K562 (cell line): Measurements from ENCODE around the gene URGCP. TPM values are rescaled to one million over a fixed set of nuclear protein-coding genes. Genes with fewer than 3 reads are reported as not detected.
A peak's percentile ranks its signal among the peaks of the same experiment; 100 is the strongest.

Source experiments
- ADNP ChIP-seq: fragments of 200-800 bp; sonication (Bioruptor generic); IDR thresholded peaks from 2 replicates; pipeline ENCODE4 v1.6.1; 2016; ENCODE audit warnings: missing genetic modification characterization, missing compliant biosample characterization
- ATF1 ChIP-seq, 2 experiments: fragments of 450-650 bp in 1 of 2; IDR thresholded peaks; 2 replicates each; pipeline ENCODE4 v1.6.1; 2016; ENCODE audit warnings: missing compliant biosample characterization in 1 of 2, missing genetic modification characterization in 1 of 2
- C11orf30 ChIP-seq: fragments of 450-650 bp; IDR thresholded peaks from 2 replicates; pipeline ENCODE4 v1.6.1; 2016; ENCODE audit warnings: low read depth, mild to moderate bottlenecking
- DACH1 ChIP-seq: fragments of 450-650 bp; IDR thresholded peaks from 2 replicates; pipeline ENCODE4 v1.6.1; 2018; ENCODE audit not compliant: partially characterized antibody
- ETV1 ChIP-seq: fragments of 450-650 bp; conservative IDR thresholded peaks from 2 replicates; pipeline ENCODE4 v1.6.1; 2016; ENCODE audit warnings: missing genetic modification characterization, control low read depth, low read depth, missing compliant biosample characterization
- FOSL1 ChIP-seq: fragments of 200-800 bp; sonication (Bioruptor generic); conservative IDR thresholded peaks from 2 replicates; pipeline ENCODE4 v1.6.1; 2016; ENCODE audit warnings: missing genetic modification characterization, missing compliant biosample characterization
- KLF13 ChIP-seq: fragments of 450-650 bp; IDR thresholded peaks from 2 replicates; pipeline ENCODE4 v1.6.1; 2016; ENCODE audit warnings: missing genetic modification characterization, low read depth, mild to moderate bottlenecking, missing compliant biosample characterization, moderate library complexity, borderline replicate concordance
- MAFG ChIP-seq: fragments of 450-650 bp; conservative IDR thresholded peaks from 2 replicates; pipeline ENCODE4 v1.6.1; 2016; ENCODE audit warnings: missing genetic modification characterization, missing compliant biosample characterization
- NFIC ChIP-seq: fragments of 450-650 bp; IDR thresholded peaks from 2 replicates; pipeline ENCODE4 v1.6.1; 2017; ENCODE audit warnings: mild to moderate bottlenecking, inconsistent platforms
- PHF20 ChIP-seq: fragments of 450-650 bp; IDR thresholded peaks from 2 replicates; pipeline ENCODE4 v1.6.1; 2018; ENCODE audit not compliant: partially characterized antibody
- PURB ChIP-seq: sonication (generic); formaldehyde crosslinking; IDR thresholded peaks from 2 replicates; pipeline ENCODE4 v1.9.0; 2021; ENCODE audit warnings: low read depth, mild to moderate bottlenecking, missing genetic modification reagents
- SMAD1 ChIP-seq: fragments of 150-350 bp; IDR thresholded peaks from 2 replicates; pipeline ENCODE4 v1.6.1; 2014; ENCODE audit warnings: low read length, low read depth; ENCODE audit not compliant: partially characterized antibody
- SMC3 ChIP-seq: conservative IDR thresholded peaks from 2 replicates; pipeline ENCODE4 v1.6.1; 2011; ENCODE audit warnings: low read depth, low read length, improper control_type of control experiment; ENCODE audit not compliant: insufficient read depth
- SP2 ChIP-seq: IDR thresholded peaks from 2 replicates; pipeline ENCODE4 v1.6.1; 2011; ENCODE audit warnings: mild to moderate bottlenecking, low read depth, low read length, moderate library complexity; ENCODE audit not compliant: poor library complexity, severe bottlenecking; ENCODE audit errors: extremely low read depth
- TAF7 ChIP-seq: fragments of 450-650 bp; IDR thresholded peaks from 2 replicates; pipeline ENCODE4 v1.6.1; 2016; ENCODE audit warnings: missing genetic modification characterization, missing compliant biosample characterization
- TCFL5 ChIP-seq: fragments of 250-450 bp; sonication (Bioruptor Pico); conservative IDR thresholded peaks from 2 replicates; pipeline ENCODE4 v1.6.1; 2021; ENCODE audit warnings: mild to moderate bottlenecking, moderate library complexity, matching md5 sums
- ZC3H4 ChIP-seq: sonication (generic); formaldehyde crosslinking; IDR thresholded peaks from 2 replicates; pipeline ENCODE4 v1.9.0; 2021; ENCODE audit warnings: missing genetic modification reagents, borderline replicate concordance
- ZFP36 ChIP-seq: fragments of 150-350 bp; IDR thresholded peaks from 2 replicates; pipeline ENCODE4 v1.6.1; 2018; ENCODE audit warnings: low read length, low read depth; ENCODE audit not compliant: partially characterized antibody
- ZNF445 ChIP-seq: fragments of 250-450 bp; sonication (Bioruptor Pico); IDR thresholded peaks from 2 replicates; pipeline ENCODE4 v1.4.0; 2020; ENCODE audit warnings: low read depth, mild to moderate bottlenecking, moderate library complexity
- ZNF561 ChIP-seq: fragments of 450-650 bp; formaldehyde crosslinking; conservative IDR thresholded peaks from 2 replicates; pipeline ENCODE4 v1.4.0; 2020; ENCODE audit warnings: mild to moderate bottlenecking, moderate library complexity
- ZNF75A ChIP-seq: fragments of 450-650 bp; formaldehyde crosslinking; IDR thresholded peaks from 2 replicates; pipeline ENCODE4 v1.4.0; 2020; ENCODE audit warnings: mild to moderate bottlenecking
- ZSCAN32 ChIP-seq: fragments of 450-650 bp; formaldehyde crosslinking; IDR thresholded peaks from 2 replicates; pipeline ENCODE4 v1.4.0; 2020; ENCODE audit warnings: mild to moderate bottlenecking, moderate library complexity
- polyA plus RNA-seq, 8 experiments: library from polyadenylated mRNA; depleted of rRNA in 4 of 8; stranded (reverse) in 5 of 8; unstranded in 3 of 8; fragments of >200 nt; fragmentation: Nextera tagmentation in 2 of 8; fragmentation: Illumina TruSeq in 1 of 8; extraction: Ambion mirVana in 2 of 8; extraction: Trizol in 1 of 8; gene quantifications; 2 replicates each; pipeline versions ENCODE4 v1.2.1 to v1.2.3, GENCODE V29; 2011 to 2014; ENCODE audit warnings: inconsistent platforms in 1 of 8, missing spikeins in 1 of 8
- total RNA-seq, 7 experiments: library from RNA; depleted of rRNA in 6 of 7; stranded (reverse); fragments of >200 nt in 6 of 7; fragmentation: Illumina TruSeq in 2 of 7; extraction: Trizol in 2 of 7; gene quantifications; 2 replicates each; pipeline versions ENCODE4 v1.2.1 to v1.2.3, GENCODE V29; 2011 to 2021; ENCODE audit warnings: low replicate concordance in 1 of 7
- TF ChIP-seq, protein P1 (sequence below): sonication (generic); formaldehyde crosslinking; IDR thresholded peaks from 2 replicates; pipeline ENCODE4 v1.8.0; 2022; ENCODE audit warnings: mild to moderate bottlenecking, missing genetic modification reagents
- TF ChIP-seq, protein P2 (sequence below): sonication (generic); formaldehyde crosslinking; IDR thresholded peaks from 2 replicates; pipeline ENCODE4 v1.9.0; 2022; ENCODE audit warnings: mild to moderate bottlenecking, missing genetic modification reagents

Gene URGCP
- total and polyA plus RNA-seq, 9 of the 15 experiments (the other 6 are each of a cell fraction or from before 2014, with no cell fraction given) = 1.7 to 25.8 (median 12.5) TPM

DNA sequence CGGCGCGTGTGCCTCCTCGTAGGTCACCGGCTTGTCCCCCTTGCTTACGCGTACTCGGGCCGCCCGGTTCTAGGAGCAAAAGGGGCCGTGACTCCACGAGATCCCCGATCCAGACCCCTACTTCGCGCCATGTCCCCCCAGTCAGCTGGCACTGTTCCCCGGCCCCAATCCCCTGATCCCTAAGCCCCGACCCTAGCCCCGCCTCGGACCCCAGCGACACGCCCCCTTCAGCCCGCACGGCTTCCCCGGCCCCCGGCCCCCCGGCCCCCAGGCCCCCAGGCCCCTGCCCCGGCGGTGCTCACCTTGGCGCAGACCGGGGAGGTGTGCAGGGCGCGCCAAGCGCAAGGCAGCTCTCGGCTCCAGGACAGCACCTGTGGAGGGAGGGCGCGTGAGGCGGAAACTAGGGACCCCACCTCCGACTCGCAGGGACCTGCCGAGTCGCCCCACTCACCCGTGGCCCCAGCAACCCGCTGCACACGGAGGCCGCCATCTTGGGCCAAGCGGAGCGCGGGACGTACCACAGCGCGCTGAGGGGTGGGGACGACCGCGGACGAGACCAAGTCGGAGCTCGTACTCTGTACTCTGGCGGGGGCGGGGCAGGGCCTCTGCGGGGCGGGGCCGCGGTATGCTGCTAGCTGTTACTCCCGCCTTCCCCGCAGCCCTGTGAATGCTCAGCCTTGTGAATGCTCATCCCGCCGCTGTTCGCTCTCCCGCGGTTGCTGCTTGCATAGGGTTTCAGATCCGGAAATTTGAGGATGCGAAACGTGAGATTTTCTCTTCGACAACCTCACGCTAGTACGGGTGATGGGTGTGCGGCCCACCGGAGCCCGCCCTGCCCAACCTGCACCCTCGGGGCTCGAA, 37.2 kb downstream of the URGCP start, which contains the start of gene MRPS24 (continued):
- TF ChIP-seq SP2 (no peak), FOSL1 (tag) (no peak; the same call in 1 of the 2 replicates), ETV1 (tag) (peak; percentile 19; the same call in 1 of the 2 replicates), ATF1 (CRISPR knock-in tag; IDR thresholded peaks at IDR 0.05) (no peak), ATF1 (tag; IDR thresholded peaks at IDR 0.05) (no peak; the same call in 1 of the 2 replicates), KLF13 (0 out of 2 replicates have a peak, but pooled peaks have one; percentile 8), DACH1 (no peak), ADNP (tag) (no peak), ZSCAN32 (no peak), ZNF75A (CRISPR knock-in tag) (no peak), TAF7 (peak; percentile 84), PURB (no peak), ZC3H4 (CRISPR knock-in tag) (no peak), C11orf30 (no peak; the same call in 1 of the 2 replicates), ZNF445 (CRISPR knock-in tag) (no peak), ZNF561 (CRISPR knock-in tag) (no peak), ZFP36 (no peak), NFIC (no peak), PHF20 (peak; percentile 74), TCFL5 (CRISPR knock-in tag) (no peak), SMAD1 (no peak), SMC3 (no peak), MAFG (no peak)
- TF ChIP-seq, protein P1, sequence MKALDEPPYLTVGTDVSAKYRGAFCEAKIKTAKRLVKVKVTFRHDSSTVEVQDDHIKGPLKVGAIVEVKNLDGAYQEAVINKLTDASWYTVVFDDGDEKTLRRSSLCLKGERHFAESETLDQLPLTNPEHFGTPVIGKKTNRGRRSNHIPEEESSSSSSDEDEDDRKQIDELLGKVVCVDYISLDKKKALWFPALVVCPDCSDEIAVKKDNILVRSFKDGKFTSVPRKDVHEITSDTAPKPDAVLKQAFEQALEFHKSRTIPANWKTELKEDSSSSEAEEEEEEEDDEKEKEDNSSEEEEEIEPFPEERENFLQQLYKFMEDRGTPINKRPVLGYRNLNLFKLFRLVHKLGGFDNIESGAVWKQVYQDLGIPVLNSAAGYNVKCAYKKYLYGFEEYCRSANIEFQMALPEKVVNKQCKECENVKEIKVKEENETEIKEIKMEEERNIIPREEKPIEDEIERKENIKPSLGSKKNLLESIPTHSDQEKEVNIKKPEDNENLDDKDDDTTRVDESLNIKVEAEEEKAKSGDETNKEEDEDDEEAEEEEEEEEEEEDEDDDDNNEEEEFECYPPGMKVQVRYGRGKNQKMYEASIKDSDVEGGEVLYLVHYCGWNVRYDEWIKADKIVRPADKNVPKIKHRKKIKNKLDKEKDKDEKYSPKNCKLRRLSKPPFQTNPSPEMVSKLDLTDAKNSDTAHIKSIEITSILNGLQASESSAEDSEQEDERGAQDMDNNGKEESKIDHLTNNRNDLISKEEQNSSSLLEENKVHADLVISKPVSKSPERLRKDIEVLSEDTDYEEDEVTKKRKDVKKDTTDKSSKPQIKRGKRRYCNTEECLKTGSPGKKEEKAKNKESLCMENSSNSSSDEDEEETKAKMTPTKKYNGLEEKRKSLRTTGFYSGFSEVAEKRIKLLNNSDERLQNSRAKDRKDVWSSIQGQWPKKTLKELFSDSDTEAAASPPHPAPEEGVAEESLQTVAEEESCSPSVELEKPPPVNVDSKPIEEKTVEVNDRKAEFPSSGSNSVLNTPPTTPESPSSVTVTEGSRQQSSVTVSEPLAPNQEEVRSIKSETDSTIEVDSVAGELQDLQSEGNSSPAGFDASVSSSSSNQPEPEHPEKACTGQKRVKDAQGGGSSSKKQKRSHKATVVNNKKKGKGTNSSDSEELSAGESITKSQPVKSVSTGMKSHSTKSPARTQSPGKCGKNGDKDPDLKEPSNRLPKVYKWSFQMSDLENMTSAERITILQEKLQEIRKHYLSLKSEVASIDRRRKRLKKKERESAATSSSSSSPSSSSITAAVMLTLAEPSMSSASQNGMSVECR (CRISPR knock-in tag) = peak; percentile 39; the same call in 1 of the 2 replicates
- TF ChIP-seq, protein P2, sequence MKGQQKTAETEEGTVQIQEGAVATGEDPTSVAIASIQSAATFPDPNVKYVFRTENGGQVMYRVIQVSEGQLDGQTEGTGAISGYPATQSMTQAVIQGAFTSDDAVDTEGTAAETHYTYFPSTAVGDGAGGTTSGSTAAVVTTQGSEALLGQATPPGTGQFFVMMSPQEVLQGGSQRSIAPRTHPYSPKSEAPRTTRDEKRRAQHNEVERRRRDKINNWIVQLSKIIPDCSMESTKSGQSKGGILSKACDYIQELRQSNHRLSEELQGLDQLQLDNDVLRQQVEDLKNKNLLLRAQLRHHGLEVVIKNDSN (CRISPR knock-in tag) = no peak
